ENCODE data around the gene KRTAP12-3.
"Not testable (repeated sequence)": the region's sequence is repeated elsewhere in the genome, so short reads cannot be mapped to it uniquely, and the experiment has no call there.

KRTAP12-3 gene

DNA sequence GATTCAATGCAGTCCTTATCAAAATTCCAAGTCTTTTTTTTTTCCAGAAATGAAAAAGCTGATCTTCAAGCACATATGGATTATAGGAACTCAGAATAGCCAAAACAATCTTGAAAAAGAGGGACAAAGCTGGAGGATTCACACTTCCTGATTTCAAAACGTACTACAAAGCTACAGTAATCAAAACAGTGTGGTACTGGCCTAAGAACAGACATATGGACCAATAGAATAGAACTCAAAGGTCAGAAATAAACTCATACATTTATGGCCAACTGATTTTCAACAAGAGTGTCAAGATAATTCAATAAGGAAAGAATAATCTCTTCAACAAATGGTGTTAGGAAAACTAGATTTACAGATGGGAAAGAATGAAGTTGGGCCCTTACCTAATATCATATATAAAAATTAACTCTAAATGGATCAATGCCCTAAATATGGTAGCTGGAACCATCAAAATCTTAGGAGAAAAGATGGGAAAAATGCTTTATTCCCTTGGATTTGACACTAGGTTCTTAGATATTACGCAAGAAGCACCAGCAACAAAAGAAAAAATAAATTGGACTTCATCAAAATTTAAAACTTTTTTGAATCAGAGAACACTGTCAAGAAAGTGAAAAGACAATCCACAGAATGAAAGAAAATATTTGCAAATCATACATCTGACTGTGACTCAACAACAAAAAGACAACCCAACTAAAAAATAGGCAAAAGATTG is 35.2 kb downstream of the KRTAP12-3 start:
- no peak for TF ChIP-seq HDGF (IDR thresholded peaks at IDR 0.05; ENCODE audit: borderline replicate concordance)
- TF ChIP-seq FOXA1 (IDR thresholded peaks at IDR 0.05) = no peak
- no peak for TF ChIP-seq FOXK2 (IDR thresholded peaks at IDR 0.05)
- no peak for TF ChIP-seq FOXM1 (IDR thresholded peaks at IDR 0.05; ENCODE audit: borderline replicate concordance)
- POLR2A ChIA-PET = no interaction called here
- no peak for DNase-seq (ENCODE audit: extremely low spot score)
- CTCF ChIA-PET = no interaction called here

DNA sequence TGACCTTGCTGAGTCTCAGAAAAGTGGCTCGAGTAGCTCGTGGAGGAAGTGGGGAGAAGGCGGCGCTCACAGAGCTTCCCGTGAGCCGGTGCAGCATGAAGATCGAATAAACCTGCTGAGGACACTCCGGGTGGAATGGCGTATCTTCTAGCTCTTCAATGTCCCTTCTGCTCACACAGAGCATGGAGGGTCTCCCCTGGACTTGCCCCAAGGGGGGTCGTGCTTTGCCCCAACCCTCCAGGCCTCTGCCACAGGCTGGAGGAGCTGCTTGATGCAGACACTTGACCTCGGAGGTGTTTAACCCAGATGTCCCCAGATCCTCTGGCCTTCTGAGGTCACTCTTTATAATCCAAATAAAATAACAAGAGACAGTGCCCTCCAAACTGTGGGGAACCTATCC is 37.0 kb downstream of the KRTAP12-3 start:
- POLR2A ChIA-PET = no interaction called here
- no peak for DNase-seq (ENCODE audit: extremely low spot score)
- TF ChIP-seq LEF1 (IDR thresholded peaks at IDR 0.05; ENCODE audit: borderline replicate concordance) (no peak), ELF4 (IDR thresholded peaks at IDR 0.05) (no peak), FOXA1 (IDR thresholded peaks at IDR 0.05) (no peak), FOXK2 (IDR thresholded peaks at IDR 0.05) (no peak), HDGF (IDR thresholded peaks at IDR 0.05; ENCODE audit: borderline replicate concordance) (no peak), ZNF384 (IDR thresholded peaks at IDR 0.05) (no peak), SP1 (IDR thresholded peaks at IDR 0.05) (no peak), SUZ12 (IDR thresholded peaks at IDR 0.05) (no peak), BHLHE40 (IDR thresholded peaks at IDR 0.05; ENCODE audit: borderline replicate concordance) (no peak), NFRKB (IDR thresholded peaks at IDR 0.05) (no peak), TARDBP (IDR thresholded peaks at IDR 0.05) (no peak), FOXM1 (IDR thresholded peaks at IDR 0.05; ENCODE audit: borderline replicate concordance) (no peak)
- CTCF ChIA-PET = no interaction called here

DNA sequence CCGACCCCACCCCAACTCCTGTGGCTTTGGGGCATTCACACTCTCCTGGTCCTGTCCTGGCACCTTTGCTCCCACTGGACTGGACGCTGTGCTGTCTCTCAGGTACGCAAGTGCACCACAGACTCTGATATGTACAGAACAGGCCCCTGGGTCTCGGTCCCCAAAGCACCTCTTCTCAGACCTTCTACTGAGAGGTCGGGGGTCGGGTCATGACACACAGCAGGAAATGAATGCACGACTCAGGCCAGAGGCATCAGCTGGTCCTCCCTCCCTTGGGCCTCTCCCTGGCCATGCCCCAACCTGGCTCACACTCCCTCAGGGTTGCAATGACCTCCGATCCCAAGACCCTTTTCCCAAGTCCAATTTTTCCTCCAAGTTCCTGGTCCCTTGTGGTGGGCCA is 37.5 kb downstream of the KRTAP12-3 start:
- CTCF ChIA-PET = interaction anchor here (0.6 kb wide), 1 partner anchor 32 kb away, joined by 3 read pairs; no protein-coding TSS in a partner anchor
- POLR2A ChIA-PET = no interaction called here
- no peak for DNase-seq (ENCODE audit: extremely low spot score)
- TF ChIP-seq TARDBP (IDR thresholded peaks at IDR 0.05) = no peak
- TF ChIP-seq ARNT (IDR thresholded peaks at IDR 0.05) = no peak
- no peak for TF ChIP-seq NFRKB (IDR thresholded peaks at IDR 0.05)
- TF ChIP-seq FOXA1 (IDR thresholded peaks at IDR 0.05) = no peak
- TF ChIP-seq HDGF (IDR thresholded peaks at IDR 0.05; ENCODE audit: borderline replicate concordance) = no peak
- TF ChIP-seq SP1 (IDR thresholded peaks at IDR 0.05) = no peak
- no peak for TF ChIP-seq ZNF384 (IDR thresholded peaks at IDR 0.05)
- TF ChIP-seq SUZ12 (IDR thresholded peaks at IDR 0.05) = no peak
- TF ChIP-seq CTBP1 (IDR thresholded peaks at IDR 0.05; ENCODE audit: borderline replicate concordance) = no peak

DNA sequence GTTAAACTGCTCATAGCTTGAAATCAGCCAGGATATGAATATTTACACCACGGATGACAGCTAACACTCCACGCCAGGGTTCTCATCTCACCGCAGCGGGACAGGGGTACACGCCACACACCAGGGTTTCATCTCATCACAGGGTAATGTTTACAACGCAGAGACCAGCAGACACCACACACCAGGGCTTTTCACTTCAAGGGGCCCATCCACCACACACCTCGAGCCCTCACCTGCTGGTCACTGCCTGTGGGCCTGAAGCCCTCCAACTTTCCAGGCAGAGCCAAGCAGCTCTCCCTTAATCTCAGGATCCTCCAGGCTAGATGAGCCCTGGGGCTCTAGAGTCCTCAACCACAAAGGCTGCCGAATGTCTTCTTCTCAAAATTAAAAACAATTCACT is 37.9 kb downstream of the KRTAP12-3 start:
- DNase-seq (ENCODE audit: extremely low spot score) = no peak
- TF ChIP-seq SUZ12 (IDR thresholded peaks at IDR 0.05) = no peak
- TF ChIP-seq TARDBP (IDR thresholded peaks at IDR 0.05) = no peak
- no peak for TF ChIP-seq ARNT (IDR thresholded peaks at IDR 0.05)
- TF ChIP-seq NFRKB (IDR thresholded peaks at IDR 0.05) = no peak
- TF ChIP-seq, protein P1, sequence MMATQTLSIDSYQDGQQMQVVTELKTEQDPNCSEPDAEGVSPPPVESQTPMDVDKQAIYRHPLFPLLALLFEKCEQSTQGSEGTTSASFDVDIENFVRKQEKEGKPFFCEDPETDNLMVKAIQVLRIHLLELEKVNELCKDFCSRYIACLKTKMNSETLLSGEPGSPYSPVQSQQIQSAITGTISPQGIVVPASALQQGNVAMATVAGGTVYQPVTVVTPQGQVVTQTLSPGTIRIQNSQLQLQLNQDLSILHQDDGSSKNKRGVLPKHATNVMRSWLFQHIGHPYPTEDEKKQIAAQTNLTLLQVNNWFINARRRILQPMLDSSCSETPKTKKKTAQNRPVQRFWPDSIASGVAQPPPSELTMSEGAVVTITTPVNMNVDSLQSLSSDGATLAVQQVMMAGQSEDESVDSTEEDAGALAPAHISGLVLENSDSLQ (IDR thresholded peaks at IDR 0.05) = no peak
- no peak for TF ChIP-seq ZNF384 (IDR thresholded peaks at IDR 0.05)
- TF ChIP-seq SP1 (IDR thresholded peaks at IDR 0.05) = no peak
- TF ChIP-seq LEF1 (IDR thresholded peaks at IDR 0.05; ENCODE audit: borderline replicate concordance) = no peak
- no peak for TF ChIP-seq FOXA1 (IDR thresholded peaks at IDR 0.05)
- TF ChIP-seq BHLHE40 (IDR thresholded peaks at IDR 0.05; ENCODE audit: borderline replicate concordance) = no peak
- no peak for TF ChIP-seq FOXK2 (IDR thresholded peaks at IDR 0.05)
- no peak for TF ChIP-seq CTBP1 (IDR thresholded peaks at IDR 0.05; ENCODE audit: borderline replicate concordance)
- no peak for TF ChIP-seq HDGF (IDR thresholded peaks at IDR 0.05; ENCODE audit: borderline replicate concordance)
- TF ChIP-seq ELF4 (IDR thresholded peaks at IDR 0.05) = no peak
- no peak for TF ChIP-seq FOXM1 (IDR thresholded peaks at IDR 0.05; ENCODE audit: borderline replicate concordance)
- no peak for TF ChIP-seq L3MBTL2 (conservative IDR thresholded peaks at IDR 0.05)
- ChIA-PET CTCF (interaction anchor here (0.6 kb wide), 1 partner anchor 31 kb away, joined by 3 read pairs; no protein-coding TSS in a partner anchor), POLR2A (no interaction called here)

DNA sequence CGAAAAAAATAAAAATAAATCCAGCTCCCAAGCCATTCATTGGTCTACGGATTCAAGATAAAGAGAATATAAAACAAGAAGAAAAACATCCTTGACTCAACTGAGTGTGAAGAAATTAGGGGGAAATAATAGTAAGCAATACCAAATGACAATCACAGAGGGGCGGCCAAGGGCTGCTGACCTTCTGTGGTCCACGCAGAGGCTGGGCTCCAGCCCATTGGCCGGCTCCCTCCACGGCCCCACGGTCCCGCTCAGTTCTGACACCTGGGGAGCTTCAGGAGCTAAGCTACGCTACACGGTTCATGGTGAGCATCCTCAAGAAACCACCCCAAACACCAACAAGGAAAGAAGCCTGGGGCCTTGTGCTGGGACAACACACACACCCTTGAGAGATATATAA is 38.8 kb downstream of the KRTAP12-3 start:
- TF ChIP-seq FOXM1 (IDR thresholded peaks at IDR 0.05; ENCODE audit: borderline replicate concordance) (no peak), ARNT (IDR thresholded peaks at IDR 0.05) (no peak), SP1 (IDR thresholded peaks at IDR 0.05) (no peak), SUZ12 (IDR thresholded peaks at IDR 0.05) (no peak), ZNF384 (IDR thresholded peaks at IDR 0.05) (no peak), FOXA1 (IDR thresholded peaks at IDR 0.05) (no peak), TARDBP (IDR thresholded peaks at IDR 0.05) (no peak), BHLHE40 (IDR thresholded peaks at IDR 0.05; ENCODE audit: borderline replicate concordance) (no peak), HDGF (IDR thresholded peaks at IDR 0.05; ENCODE audit: borderline replicate concordance) (no peak), CTBP1 (IDR thresholded peaks at IDR 0.05; ENCODE audit: borderline replicate concordance) (no peak)
- TF ChIP-seq, protein P1 (IDR thresholded peaks at IDR 0.05) = no peak
- CTCF ChIA-PET = no interaction called here
- POLR2A ChIA-PET = no interaction called here
- no peak for DNase-seq (ENCODE audit: extremely low spot score)

DNA sequence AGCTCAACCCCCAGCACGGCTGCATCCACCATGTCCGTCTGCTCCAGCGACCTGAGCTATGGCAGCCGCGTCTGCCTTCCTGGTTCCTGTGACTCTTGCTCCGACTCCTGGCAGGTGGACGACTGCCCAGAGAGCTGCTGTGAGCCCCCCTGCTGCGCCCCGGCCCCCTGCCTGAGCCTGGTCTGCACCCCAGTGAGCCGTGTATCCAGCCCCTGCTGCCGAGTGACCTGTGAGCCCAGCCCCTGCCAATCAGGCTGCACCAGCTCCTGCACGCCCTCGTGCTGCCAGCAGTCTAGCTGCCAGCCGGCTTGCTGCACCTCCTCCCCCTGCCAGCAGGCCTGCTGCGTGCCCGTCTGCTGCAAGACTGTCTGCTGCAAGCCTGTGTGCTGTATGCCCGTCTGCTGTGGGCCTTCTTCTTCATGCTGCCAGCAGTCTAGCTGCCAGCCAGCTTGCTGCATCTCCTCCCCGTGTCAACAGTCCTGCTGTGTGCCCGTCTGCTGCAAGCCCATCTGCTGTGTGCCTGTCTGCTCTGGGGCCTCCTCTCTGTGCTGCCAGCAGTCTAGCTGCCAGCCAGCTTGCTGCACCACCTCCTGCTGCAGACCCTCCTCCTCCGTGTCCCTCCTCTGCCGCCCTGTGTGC is 39.6 kb downstream of the KRTAP12-3 start, which contains the start of gene KRTAP10-12:
TSS of gene KRTAP10-12 (plus strand) at position 1 of the 639 bp plus-strand sequence. CDS start at position 31, 30 bp downstream.
- CTCF ChIA-PET; POLR2A ChIA-PET; DNase-seq (ENCODE audit: extremely low spot score): not testable (repeated sequence)

Data from HEK293T (cell line).